HG02759 (cell line): ENCODE results near the gene APP.

ENCODE experiments used
- ATAC-seq: cut with Tn5 transposase; IDR thresholded peaks from one replicate; pipeline ENCODE4 v1.9.1; 2021; ENCODE audit warnings: mild to moderate bottlenecking, moderate library complexity; ENCODE audit not compliant: unreplicated experiment

The APP gene

DNA sequence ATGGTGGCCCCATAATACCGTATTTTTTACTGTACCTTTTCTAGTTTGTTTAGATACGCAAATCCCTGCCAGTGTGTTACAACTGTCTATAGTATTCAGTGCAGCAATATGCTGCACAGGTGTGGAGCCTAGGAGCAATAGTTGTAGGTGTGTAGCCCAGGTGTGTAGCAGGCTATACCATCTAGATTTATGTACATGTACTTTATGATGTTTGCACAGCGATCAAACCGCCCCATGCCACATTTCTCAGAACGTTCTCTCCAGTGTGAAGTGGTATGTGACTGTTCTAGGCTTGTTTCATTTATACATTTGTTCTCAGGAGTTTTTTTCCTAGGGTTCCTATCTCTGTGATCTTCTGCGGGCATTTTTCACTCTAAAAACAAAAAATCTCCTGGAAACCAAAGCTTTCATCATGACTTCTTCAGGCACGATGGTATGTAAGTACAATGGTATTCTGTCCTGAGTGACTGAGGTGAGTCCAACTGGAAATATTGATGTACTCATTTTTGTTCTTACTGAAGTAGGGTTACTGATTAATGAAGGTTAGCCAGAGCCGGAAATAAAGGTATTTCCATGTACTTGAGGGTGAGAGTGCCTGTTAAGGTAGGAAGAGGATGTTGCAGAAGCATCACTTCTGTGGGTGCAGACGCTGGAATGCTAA lies 282.8 kb downstream of the APP start:
- ATAC-seq, result no peak

DNA sequence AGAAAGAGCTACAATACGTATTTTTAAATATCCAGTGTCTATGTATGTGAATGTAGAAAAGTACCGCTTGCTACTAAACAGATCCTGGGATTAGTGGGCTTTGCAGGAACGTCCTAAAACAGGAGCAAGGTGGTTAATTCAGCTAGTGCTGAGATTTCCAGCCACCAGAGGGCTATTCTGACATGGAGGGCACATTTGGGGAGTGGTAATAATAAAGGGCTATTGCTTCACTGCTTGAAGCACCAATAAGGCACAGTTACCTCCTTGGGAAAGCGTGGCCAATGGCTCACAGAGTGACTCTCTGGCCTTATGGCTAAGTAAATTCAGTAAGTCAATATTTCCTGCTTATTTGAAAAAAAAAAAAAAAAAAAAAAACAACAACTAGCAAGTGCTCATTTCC lies 283.4 kb downstream of the APP start:
- no peak for ATAC-seq

DNA sequence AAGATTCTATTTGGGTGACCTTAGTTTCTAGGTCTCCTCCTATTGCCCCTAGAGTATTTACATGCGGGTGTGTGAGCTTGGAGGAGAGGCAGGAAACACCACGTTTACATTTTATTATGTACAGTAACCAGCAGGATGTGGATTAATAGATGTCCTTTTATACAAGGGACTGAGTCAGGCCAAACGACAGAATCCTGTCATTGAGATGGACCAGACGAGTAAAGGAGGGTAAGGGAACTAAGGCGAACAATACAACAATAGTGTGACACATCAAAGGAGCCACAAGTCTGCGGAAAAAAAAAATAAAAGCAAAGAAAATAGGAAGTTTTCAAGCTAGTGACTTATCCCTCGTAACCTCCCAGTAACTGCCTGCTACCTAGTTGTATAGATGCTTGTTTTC lies 284.7 kb downstream of the APP start:
- ATAC-seq, result no peak

DNA sequence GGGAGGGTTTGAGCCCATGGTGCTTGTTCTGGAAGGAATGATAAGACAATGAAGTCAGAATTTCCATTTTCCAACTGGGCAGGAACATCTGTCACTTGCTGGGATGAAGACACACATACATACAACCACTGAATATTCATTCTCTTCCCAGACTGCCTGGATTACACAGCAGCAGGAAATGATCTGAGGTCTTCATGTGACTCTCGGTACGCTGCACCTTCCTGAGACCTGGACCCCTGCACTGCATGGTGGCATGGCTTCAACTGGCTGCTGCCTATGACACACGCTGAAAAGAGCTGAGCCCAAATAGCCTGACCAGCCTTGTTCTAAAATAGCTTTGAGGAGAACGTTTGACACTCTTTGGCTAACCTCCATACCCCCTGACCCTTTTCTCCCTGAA lies 285.2 kb downstream of the APP start:
- ATAC-seq, result no peak

DNA sequence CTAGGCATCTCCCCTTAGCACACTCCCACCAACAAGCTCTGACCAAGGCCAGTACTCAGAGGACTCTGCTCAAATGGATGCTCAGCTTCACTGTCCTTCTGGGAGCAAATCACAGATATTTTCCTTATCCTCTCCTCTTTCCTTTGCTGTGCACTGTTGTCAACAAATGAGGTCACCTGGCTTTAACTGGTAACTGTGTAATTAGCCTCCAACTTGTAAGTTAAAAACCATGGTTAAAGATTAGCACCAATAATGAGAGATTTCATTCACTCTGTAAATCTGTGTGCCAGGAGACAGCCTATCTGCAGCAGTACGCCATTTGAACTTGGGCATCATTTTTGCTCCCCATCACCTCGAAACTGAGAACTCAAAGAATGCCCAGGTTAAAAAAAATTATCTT lies 286.3 kb downstream of the APP start:
- no peak for ATAC-seq

DNA sequence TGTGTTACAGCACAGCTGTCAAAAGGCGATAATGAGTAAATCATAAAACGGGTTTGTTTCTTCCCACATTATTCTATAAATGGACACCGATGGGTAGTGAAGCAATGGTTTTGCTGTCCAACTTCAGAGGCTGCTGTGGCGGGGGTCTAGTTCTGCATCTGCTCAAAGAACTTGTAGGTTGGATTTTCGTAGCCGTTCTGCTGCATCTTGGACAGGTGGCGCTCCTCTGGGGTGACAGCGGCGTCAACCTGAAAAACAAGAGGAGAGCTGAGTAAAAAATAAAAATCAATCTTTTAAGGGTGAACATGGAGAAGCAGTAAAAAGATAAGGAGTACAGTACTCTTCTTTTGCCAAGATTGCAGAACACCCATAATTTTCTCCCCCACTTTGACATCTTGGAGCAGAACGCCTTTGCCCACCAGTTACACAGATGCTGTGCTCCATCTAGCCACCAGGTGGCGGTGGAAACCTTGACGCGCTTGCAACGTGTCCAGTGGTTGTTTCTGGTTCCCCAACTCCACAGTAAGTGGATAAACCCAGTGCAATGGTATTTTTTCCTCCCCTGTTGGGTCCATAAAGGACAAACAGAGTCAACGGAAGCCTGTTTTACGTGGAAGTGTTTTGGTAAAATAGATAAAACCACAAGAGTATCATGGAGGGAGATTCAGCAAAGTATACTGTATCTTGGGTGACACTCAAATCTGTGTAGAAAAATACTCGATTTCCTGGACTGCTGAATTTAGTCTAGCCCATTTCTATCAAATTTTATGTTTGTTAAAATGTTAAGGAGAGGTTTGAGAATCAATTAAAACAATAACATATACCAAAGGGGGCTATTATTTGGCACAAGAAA lies 288.8 kb downstream of the APP start:
- peak; percentile 92 for ATAC-seq

DNA sequence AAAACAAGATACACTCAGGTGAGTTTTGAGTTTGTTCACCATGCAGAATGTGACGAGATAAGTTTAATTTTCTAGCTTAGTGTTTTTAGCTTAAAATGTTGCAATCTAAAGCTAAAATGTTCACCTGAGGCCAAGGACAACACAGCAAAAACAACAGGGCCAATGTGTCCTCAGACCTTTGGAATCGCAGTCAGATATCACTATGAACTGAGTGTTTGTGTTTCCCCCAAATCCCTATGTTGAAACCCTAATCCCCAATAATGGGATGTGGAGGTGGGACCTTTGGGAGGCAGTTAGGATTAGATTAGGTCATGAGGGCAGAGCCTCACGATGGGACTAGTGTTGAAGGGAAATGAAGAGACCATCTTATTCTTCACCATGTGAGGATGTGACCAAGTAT lies 291.4 kb downstream of the APP start:
- ATAC-seq, result no peak

DNA sequence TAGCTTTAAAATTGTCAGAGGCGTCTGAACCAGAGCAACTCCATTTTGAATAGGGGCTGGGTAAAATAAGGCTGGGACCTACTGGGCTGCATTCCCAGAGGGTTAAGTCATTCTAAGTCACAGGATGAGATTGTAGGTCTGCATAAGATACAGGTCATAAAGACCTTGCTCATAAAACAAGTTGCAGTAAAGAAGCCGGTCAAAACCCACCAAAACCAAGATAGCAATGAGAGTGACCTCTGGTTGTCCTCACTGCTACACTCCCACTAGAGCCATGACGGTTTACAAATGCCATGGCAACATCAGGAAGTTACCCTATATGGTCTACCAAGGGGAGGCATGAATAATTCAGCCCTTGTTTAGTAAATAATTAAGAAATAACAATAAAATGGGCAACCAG lies 292.2 kb downstream of the APP start:
- no peak for ATAC-seq

DNA sequence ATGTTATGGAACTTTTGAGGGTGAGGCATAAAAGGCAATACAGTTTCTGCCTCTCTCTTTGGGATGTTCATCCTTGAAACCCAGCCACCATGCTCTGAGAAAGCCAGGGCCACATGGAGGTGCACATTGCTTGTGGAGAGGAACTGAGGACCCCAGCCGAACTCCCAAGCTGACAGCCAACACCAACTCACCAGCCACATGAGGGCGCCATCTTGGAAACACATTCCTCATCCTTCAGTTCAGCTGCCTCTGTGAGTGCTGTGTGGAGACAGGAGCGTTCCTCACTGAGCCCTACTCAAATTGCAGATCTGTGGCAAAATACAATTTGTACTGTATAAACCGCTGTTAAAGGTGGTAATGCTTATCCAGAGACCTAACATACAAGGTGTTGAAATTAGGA lies 298.3 kb downstream of the APP start:
- ATAC-seq, result no peak

DNA sequence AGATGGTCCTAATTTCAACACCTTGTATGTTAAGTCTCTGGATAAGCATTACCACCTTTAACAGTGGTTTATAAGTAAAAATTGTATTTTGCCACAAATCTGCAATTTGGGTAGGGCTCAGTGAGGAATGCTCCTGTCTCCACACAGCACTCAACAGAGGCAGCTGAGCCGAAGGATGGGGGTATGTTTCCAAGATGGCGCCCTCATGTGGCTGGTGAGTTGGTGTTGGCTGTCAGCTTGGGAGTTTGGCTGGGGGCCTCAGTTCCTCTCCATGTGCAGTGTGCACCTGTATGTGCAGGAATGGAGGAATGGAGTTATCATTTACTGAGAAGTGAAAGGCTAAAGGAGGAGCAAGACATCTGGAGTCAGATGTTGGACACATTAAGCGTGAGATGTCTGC lies 299.0 kb downstream of the APP start:
- ATAC-seq, result no peak

DNA sequence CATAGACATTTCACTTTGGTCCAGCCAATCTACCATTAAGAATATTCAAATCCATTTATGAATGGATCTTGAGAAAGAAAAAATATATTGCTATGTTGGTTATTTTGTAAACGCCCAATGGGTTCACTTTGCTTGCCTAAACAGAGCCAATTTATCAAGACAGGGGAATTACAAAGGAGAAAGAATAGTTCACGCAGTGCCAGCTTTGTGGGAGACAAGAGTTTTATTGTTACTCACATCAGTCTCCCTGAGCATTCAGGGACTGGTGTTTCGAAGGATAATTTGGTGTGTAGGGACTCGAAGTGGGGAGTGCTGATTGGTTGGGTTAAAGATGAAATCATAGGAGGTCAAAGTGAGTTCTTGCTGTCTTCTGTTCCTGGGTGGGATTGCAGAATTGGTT lies 300.5 kb downstream of the APP start:
- ATAC-seq, result no peak

DNA sequence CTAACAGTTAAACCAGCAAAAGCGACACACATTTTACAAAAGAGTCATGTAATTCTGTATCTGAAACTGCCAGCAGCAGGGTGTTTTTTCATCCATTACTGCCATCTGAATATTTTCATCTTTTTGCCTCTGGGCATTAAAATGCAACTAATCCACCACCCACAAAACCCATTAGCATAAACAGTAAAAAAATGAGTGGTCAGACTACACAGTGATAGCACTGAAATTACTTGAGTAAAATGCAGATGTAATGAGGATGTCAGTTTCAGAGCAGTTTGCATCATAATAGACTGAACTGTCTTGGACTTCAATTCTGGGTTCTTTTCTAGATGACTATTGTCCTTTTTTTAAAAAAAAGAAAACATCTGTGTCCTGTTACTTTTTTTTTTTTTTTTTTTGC lies 303.5 kb downstream of the APP start:
- no peak for ATAC-seq

DNA sequence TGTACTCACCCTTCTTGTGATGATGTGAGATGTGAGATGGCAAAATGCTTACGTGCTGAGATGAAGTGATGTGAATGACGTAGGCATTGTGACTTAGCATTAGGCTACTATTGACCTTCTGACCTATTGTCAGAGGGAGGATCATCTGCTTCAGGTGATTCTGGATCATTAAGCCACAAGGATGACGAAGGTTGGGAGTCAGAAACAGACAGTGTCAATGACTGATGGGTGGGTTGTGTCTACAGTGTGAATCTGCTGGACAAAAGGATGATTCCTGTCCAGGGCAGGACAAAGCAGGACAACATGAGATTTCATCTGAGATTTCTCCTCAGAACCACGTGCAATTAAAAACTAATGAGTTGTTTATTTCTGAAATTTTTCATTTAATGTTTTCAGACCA lies 306.8 kb downstream of the APP start:
- no peak for ATAC-seq

DNA sequence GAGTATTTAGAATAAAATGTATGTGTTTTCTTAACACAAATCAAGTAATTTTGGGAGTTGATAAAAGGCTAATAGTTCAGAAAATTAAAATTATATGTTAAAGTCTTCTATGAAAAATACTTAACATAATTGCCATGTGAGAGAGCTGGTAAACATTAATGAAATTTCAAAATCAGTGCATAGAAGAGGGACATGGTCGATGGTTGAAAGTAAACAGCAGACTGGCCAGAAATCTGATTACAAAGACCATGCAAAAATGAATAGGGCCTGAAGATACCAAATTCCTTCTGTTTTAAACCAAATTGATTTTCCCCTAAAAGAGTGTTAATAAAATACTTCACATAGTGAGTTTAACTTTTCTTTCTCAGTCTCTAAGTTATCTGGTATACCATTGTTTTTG lies 307.5 kb downstream of the APP start:
- no peak for ATAC-seq

DNA sequence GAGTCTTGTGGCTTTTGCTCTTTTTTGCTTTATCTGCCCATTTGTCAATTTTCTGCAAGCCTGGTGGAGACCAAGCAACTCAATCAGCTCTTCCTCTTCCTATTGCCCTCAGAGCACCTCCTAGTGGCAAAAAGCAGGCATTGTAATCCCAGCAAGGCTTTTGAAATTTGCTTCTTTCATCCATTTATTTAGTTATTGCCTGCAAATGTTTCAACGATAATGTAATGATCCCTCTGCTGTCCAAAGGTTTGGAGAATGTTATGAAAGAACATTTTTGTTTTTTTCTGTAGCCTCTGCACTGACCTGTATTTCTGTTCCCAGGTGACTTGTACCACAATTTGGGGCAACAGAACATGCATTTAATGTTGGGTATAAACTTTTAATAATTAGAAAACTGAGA lies 308.0 kb downstream of the APP start:
- peak; percentile 61 for ATAC-seq

DNA sequence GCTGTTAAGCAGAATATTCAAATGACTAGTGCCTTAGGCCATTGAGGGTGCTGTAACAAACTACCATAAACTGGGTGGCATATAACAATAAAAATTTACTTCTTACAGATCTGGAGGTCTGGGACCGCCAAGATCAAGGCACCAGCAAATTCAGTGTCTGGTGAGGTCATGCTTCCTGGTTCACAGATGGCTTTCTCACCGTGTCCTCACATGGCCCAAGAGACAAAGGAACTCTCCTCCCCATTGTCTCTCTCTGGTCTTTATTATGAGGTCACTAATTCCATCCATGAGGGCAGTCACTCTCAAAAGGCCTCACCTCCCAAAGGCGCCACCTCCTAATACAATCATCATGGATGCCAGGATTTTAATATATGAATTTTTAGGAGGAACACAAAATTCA lies 308.5 kb downstream of the APP start:
- no peak for ATAC-seq

DNA sequence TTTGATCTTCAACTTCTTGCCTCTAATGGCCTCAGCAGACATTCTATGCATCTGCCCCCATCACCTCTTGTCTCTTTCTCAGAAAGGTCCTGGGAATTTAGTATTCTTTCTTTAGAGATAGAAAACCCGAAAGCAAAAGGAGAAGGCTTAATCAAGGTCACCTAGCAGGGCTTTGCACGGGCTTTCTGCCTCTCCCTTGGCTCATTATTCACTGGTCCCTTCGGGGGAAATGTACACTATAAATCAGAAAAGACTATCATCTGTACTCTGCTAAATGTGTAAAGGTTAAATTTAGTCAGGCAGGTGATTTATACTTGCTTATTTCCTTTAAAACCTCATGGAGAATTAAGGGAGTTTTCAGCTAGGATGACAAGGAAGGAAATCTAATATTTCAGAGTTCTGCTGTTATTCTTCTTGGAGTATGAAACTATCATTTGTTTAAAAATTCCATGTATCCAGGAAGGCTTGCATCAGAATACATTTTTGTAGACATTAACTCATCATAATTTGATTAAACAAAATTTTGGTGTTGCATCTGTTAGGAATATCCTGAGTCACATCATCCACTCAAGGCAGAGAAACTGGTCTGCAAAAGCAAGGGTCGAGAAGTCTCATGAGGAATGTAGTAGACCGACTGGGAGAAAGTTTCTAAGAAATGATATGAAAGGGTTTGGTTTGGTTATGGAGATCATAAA lies 311.2 kb downstream of the APP start:
- ATAC-seq, result no peak

DNA sequence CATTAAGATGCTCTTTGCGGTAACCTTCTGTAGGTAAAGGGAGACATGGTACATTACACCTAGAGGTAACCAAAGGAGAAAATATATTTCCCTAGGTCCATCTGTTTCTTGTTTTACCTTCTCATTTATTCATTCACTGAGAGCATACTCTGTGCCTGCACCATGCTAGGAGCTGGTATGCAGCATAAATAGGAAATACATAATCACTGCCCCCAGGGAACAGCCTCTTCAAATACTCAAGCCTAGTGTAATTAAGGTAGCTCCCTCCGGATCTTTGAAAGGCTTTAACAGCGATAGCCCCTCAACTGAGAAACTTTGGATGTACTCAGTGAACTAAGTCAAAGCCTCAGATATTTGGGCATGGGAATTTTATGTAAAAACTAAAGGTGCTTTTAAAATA lies 312.2 kb downstream of the APP start:
- no peak for ATAC-seq

DNA sequence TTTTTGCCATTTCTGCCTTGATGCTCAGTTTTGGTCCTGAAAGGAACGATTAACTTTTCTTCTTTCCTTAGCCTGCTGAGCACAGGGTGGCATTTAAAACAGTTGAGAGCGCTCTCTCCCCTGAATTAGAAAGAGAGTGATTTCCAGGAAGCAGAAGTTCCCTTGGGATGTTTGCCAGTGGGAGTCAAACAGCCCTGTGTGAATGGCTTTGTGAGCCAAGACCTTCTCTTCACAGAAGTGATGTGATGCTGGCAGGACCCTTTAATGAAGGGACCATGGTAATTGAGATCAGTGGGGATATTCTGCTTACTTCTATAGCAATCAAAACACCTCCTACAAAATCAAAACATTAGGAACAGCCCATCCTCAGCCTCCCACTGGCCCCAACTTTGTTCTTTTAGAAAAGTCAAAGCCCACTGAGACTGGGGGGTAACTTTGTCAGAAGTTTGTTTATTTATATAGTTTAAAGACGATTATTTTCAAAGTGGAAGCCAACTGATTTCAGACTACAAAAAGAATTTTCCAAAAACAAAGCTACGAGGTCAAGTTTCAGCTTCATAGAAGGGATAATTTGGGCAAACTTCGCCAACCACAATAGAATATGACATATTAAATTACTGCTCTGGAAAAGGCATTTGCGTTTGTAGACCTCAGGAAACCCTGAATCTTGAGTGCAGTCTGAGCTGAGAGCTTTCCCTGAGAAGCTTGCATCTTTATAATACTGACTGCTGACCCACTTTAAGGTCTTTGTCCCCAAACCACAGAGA lies 313.1 kb downstream of the APP start:
- no peak for ATAC-seq

DNA sequence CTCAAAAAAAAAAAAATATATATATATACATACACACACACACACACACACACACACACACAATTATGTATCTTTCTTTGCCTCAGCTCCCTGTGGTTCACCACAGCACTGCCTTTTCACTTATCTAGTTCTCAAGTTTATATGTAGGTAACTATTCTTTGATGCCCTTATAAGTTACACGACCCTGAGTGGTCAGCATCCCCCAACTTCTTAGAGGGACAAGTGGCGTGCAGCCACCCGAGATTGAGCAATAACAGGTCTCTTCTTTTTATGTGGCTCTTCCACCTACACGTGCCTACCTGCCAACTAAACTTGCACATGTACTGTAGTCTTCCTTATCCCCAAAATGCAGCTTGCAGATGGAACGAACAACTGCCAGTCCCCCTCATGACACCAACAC lies 315.0 kb downstream of the APP start:
- ATAC-seq, result no peak

DNA sequence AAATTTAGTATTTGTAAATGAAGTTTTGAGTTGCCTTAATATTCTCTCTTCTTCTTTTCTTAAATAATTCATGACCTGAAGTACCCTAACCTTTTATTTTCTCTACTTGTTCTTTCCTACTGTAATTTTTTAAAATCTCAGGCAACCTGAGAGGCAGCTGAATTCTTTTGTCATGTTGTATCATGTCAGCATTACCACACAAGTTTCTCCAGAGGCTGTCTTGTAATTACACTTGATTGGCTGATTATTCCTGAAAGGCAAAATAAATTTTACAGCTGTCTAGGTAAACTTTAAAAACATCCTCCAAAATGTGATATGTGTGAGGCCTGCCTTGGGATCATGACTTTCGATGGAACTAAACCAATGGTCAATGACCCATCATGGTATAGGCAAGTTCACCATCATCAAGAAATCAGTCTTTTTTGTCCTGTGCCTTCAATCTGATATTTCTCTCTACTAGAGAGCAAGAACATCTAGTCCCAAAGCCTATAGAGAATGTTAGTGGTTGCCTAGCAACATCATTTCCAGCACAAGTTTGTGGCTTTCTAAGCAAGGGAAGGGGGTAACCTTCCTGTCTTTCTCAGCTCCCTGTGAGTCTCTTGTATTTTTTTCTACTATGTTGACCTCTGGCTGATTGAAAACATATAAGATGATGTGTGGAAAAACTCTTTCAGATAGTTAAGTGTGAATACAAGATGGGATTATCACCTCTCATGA lies 320.3 kb downstream of the APP start:
- ATAC-seq, result no peak
